Neuronal stem cell (in vitro differentiated cells): ENCODE measurements around the gene KCNE4.

Experiments
- DNase-seq: peaks from one replicate; pipeline ENCODE4 v3.0.0-alpha.2; 2013; ENCODE audit warnings: low spot score
- H2AFZ ChIP-seq: one replicate; pipeline ENCODE4 v1.6.1; 2013; ENCODE audit warnings: mild to moderate bottlenecking, low read length, inconsistent platforms
- H2AK5ac ChIP-seq: 2 replicates; pipeline ENCODE4 v1.6.1; 2013; ENCODE audit warnings: low read depth, mild to moderate bottlenecking, inconsistent platforms, low read length, moderate library complexity, mixed read lengths
- H2BK120ac ChIP-seq: 2 replicates; pipeline ENCODE4 v1.6.1; 2013; ENCODE audit warnings: low read depth, mild to moderate bottlenecking, inconsistent platforms, low read length, moderate library complexity, mixed read lengths
- H2BK12ac ChIP-seq: one replicate; pipeline ENCODE4 v1.6.1; 2013; ENCODE audit warnings: low read length, inconsistent platforms
- H2BK15ac ChIP-seq: 2 replicates; pipeline ENCODE4 v1.6.1; 2013; ENCODE audit warnings: mild to moderate bottlenecking, low read length, inconsistent platforms, mixed read lengths
- H2BK5ac ChIP-seq: one replicate; pipeline ENCODE4 v1.6.1; 2013; ENCODE audit warnings: inconsistent platforms, mild to moderate bottlenecking, low read length, moderate library complexity
- H3K14ac ChIP-seq: one replicate; pipeline ENCODE4 v1.6.1; 2013; ENCODE audit warnings: low read length, inconsistent platforms
- H3K18ac ChIP-seq: 2 replicates; pipeline ENCODE4 v1.6.1; 2013; ENCODE audit warnings: low read length, inconsistent platforms
- H3K23ac ChIP-seq: 2 replicates; pipeline ENCODE4 v1.6.1; 2013; ENCODE audit warnings: low read depth, mild to moderate bottlenecking, mixed read lengths, low read length, inconsistent platforms; ENCODE audit not compliant: poor library complexity
- H3K27ac ChIP-seq: replicated peaks from 3 replicates; pipeline ENCODE4 v1.5.1; 2013; ENCODE audit warnings: low read length, inconsistent platforms
- H3K27me3 ChIP-seq, 3 experiments: 2 replicates each; pipeline ENCODE4 v1.6.1; 2013; ENCODE audit warnings: low read length in 3 of 3, mild to moderate bottlenecking in 2 of 3, inconsistent platforms in 1 of 3, low read depth in 1 of 3, mixed read lengths in 1 of 3, moderate library complexity in 1 of 3; ENCODE audit not compliant: control insufficient read depth in 3 of 3, insufficient read depth in 3 of 3
- H3K36me3 ChIP-seq, 2 donors: replicated peaks in 1 of 2; 2 replicates each; pipeline ENCODE4 v1.6.1; 2013; ENCODE audit warnings: low read length in 2 of 2; ENCODE audit not compliant: control insufficient read depth in 2 of 2, insufficient read depth in 2 of 2
- H3K4ac ChIP-seq: 2 replicates; pipeline ENCODE4 v1.6.1; 2013; ENCODE audit warnings: inconsistent platforms, mild to moderate bottlenecking, low read length, moderate library complexity
- H3K4me1 ChIP-seq, 2 donors: 1 replicate in 1 of 2; 2 replicates in 1 of 2; pipeline ENCODE4 v1.6.1; 2013; ENCODE audit warnings: low read length in 2 of 2, low read depth in 1 of 2; ENCODE audit not compliant: control insufficient read depth in 2 of 2, insufficient read depth in 1 of 2
- H3K4me2 ChIP-seq: one replicate; pipeline ENCODE4 v1.6.1; 2013; ENCODE audit warnings: mild to moderate bottlenecking, low read length, inconsistent platforms; ENCODE audit not compliant: insufficient read depth, poor library complexity, severe bottlenecking
- H3K4me3 ChIP-seq, 2 donors: 2 replicates each; pipeline ENCODE4 v1.5.1; 2013; ENCODE audit warnings: low read length in 2 of 2, mild to moderate bottlenecking in 2 of 2, inconsistent platforms in 1 of 2, moderate library complexity in 1 of 2
- H3K79me1 ChIP-seq: one replicate; pipeline ENCODE4 v1.6.1; 2013; ENCODE audit warnings: low read depth, mild to moderate bottlenecking, inconsistent platforms, low read length, moderate library complexity
- H3K9ac ChIP-seq: one replicate; pipeline ENCODE4 v1.6.1; 2013; ENCODE audit warnings: mild to moderate bottlenecking, low read depth, low read length, inconsistent platforms; ENCODE audit not compliant: poor library complexity
- H3K9me3 ChIP-seq, 2 donors: replicated peaks in 1 of 2; 2 replicates each; pipeline versions ENCODE3 to v1.6.1; 2013; ENCODE audit warnings: low read length in 2 of 2, mild to moderate bottlenecking in 2 of 2, inconsistent platforms in 1 of 2, low read depth in 1 of 2, mixed read lengths in 1 of 2, moderate library complexity in 1 of 2; ENCODE audit not compliant: control insufficient read depth in 2 of 2, insufficient read depth in 1 of 2
- H4K8ac ChIP-seq: one replicate; pipeline ENCODE4 v1.6.1; 2013; ENCODE audit warnings: low read depth, mild to moderate bottlenecking, inconsistent platforms, low read length, moderate library complexity
- H4K91ac ChIP-seq: one replicate; pipeline ENCODE4 v1.6.1; 2013; ENCODE audit warnings: low read length, low read depth, mild to moderate bottlenecking, inconsistent platforms; ENCODE audit not compliant: poor library complexity
- WGBS, 2 donors: extraction: QIAGEN DNeasy Blood & Tissue Kit; methylation state at CpG; one replicate each; pipeline ENCODE4 v1.1.7; 2013; ENCODE audit warnings: missing lambda C conversion rate in 2 of 2, mixed read lengths in 1 of 2; ENCODE audit not compliant: insufficient read length in 2 of 2, insufficient replicate concordance in 1 of 2; ENCODE audit errors: extremely low coverage in 2 of 2; 5-methylcytosine and 5-hydroxymethylcytosine counted together

The KCNE4 gene

GRCh38 chr2:223050188-223050587 is 1.8 kb upstream of the KCNE4 start:
- H3K4me2 ChIP-seq: no peak overlapping the region

GRCh38 chr2:223050900-223051504 is 988 bp upstream of the KCNE4 start:
- Histone ChIP-seq H2AFZ (peak overlapping the region; percentile 12), H2AK5ac (no peak overlapping the region), H2BK120ac (no peak overlapping the region), H3K4me3 (no peak overlapping the region), H3K4ac (no peak overlapping the region), H2BK5ac (no peak overlapping the region), H3K9me3 (no peaks in the 10 kb centered on the region), H3K4me2 (no peak overlapping the region), H2BK15ac (no peak overlapping the region), H3K36me3 (no peaks in the 10 kb centered on the region), H2BK12ac (no peak overlapping the region), H3K27ac (no peak overlapping the region), H3K9ac (no peak overlapping the region), H4K8ac (no peak overlapping the region), H3K23ac (no peak overlapping the region), H3K14ac (no peak overlapping the region), H3K4me1 (peaks cover 5% of the 10 kb centered on the region in 2 donors), H3K79me1 (no peaks in the 10 kb centered on the region), H3K27me3 (no peaks in the 10 kb centered on the region), H4K91ac (no peak overlapping the region), H3K18ac (no peak overlapping the region)
- DNase-seq: no peak
- no CpG with 5 or more reads among the region's 8 CpGs for WGBS, 2 donors

More at GRCh38 chr2:223050188-223050587, 1.8 kb upstream of the KCNE4 start:
- Histone ChIP-seq H2BK15ac (no peak overlapping the region), H3K4me3 (no peak overlapping the region), H2BK12ac (no peak overlapping the region), H3K36me3 (no peaks in the 10 kb centered on the region), H4K91ac (no peak overlapping the region), H3K79me1 (no peaks in the 10 kb centered on the region), H3K9ac (no peak overlapping the region), H2AFZ (no peak overlapping the region), H3K4me1 (peaks cover 5% of the 10 kb centered on the region in 2 donors), H3K14ac (no peak overlapping the region), H3K4ac (no peak overlapping the region), H3K18ac (no peak overlapping the region), H3K27ac (no peak overlapping the region), H3K9me3 (no peaks in the 10 kb centered on the region), H4K8ac (no peak overlapping the region), H2BK120ac (no peak overlapping the region), H2BK5ac (no peak overlapping the region), H2AK5ac (no peak overlapping the region), H3K23ac (no peak overlapping the region), H3K27me3 (no peaks in the 10 kb centered on the region)
- no peak for DNase-seq
- WGBS, 2 donors: no CpG with 5 or more reads among the region's 3 CpGs

- no peak overlapping the region for H3K23ac ChIP-seq
- no peak overlapping the region for H3K4me3 ChIP-seq
- H4K91ac ChIP-seq: no peak overlapping the region
- H3K79me1 ChIP-seq: no peaks in the 10 kb centered on the region
- H2AFZ ChIP-seq: no peak overlapping the region
- peak overlapping the region; percentile 49 for H2AK5ac ChIP-seq
- H3K14ac ChIP-seq: no peak overlapping the region
- no peaks in the 10 kb centered on the region for H3K27me3 ChIP-seq
- H3K4me1 ChIP-seq: peaks cover 10 to 11% of the 10 kb centered on the region in 2 donors
- H3K9ac ChIP-seq: no peak overlapping the region
- no peak overlapping the region for H2BK15ac ChIP-seq
- no CpG with 5 or more reads among the region's 42 CpGs for whole genome bisulfite sequencing, 2 donors
- no peak overlapping the region for H2BK12ac ChIP-seq
- DNase-seq: no peak
- no peaks in the 10 kb centered on the region for H3K36me3 ChIP-seq
- peak overlapping the region; percentile 28 for H2BK5ac ChIP-seq
- H4K8ac ChIP-seq: no peak overlapping the region
- no peak overlapping the region for H3K4me2 ChIP-seq
- peak overlapping the region; percentile 39 for H3K18ac ChIP-seq
- H3K9me3 ChIP-seq: peaks cover 0 to 2% of the 10 kb centered on the region in 2 donors
- no peak overlapping the region for H3K4ac ChIP-seq
- no peak overlapping the region for H2BK120ac ChIP-seq
- no peak overlapping the region for H3K27ac ChIP-seq
These were observed 826 bp downstream of the KCNE4 start for GRCh38 chr2:223052548-223053483.

- no peak overlapping the region for H2BK120ac ChIP-seq
- H3K14ac ChIP-seq: no peak overlapping the region
- H3K9me3 ChIP-seq: peaks cover 0 to 2% of the 10 kb centered on the region in 2 donors
- no peak overlapping the region for H2BK5ac ChIP-seq
- no peak for DNase-seq
- H2AFZ ChIP-seq: no peak overlapping the region
- H3K27ac ChIP-seq: no peak overlapping the region
- H3K27me3 ChIP-seq: no peaks in the 10 kb centered on the region
- H4K91ac ChIP-seq: no peak overlapping the region
- no peak overlapping the region for H2AK5ac ChIP-seq
- no peak overlapping the region for H4K8ac ChIP-seq
- no peak overlapping the region for H2BK15ac ChIP-seq
- no peak overlapping the region for H3K4me3 ChIP-seq
- no peak overlapping the region for H3K4ac ChIP-seq
- H3K36me3 ChIP-seq: no peaks in the 10 kb centered on the region
- H3K9ac ChIP-seq: no peak overlapping the region
- H2BK12ac ChIP-seq: no peak overlapping the region
- H3K79me1 ChIP-seq: no peaks in the 10 kb centered on the region
- no CpG with 5 or more reads among the region's 14 CpGs for WGBS, 2 donors
- H3K18ac ChIP-seq: no peak overlapping the region
- H3K4me1 ChIP-seq: peaks cover 11% of the 10 kb centered on the region in 2 donors
- H3K23ac ChIP-seq: no peak overlapping the region
- H3K4me2 ChIP-seq: no peak overlapping the region
These were observed 1.6 kb downstream of the KCNE4 start for GRCh38 chr2:223053484-223054192.
